Caco-2 (cell line): ENCODE results near the gene PTGES2. TPM values are rescaled to one million over a fixed set of nuclear protein-coding genes. Genes with fewer than 3 reads are reported as not detected.
"Not testable (repeated sequence)": the region's sequence is repeated elsewhere in the genome, so short reads cannot be mapped to it uniquely, and the experiment has no call there.

Source experiments
- BruUV-seq: library from RNA; stranded (reverse); fragments of 400-500 nt; replicated peaks from 2 replicates; lab custom pipeline; 2021; lab: Mats Ljungman, UMichigan
- CTCF ChIA-PET: fragments of 300-600 bp; sonication (Branson Sonifier 250); formaldehyde crosslinking; loops from one replicate; lab custom pipeline; 2022; ENCODE audit warnings: antibody characterized with exemption; lab: Charles Lee
- POLR2A ChIA-PET: fragments of 300-600 bp; sonication (Branson Sonifier 250); formaldehyde crosslinking; loops from one replicate; lab custom pipeline; 2022; ENCODE audit warnings: antibody characterized with exemption; lab: Charles Lee
- DNase-seq, 2 experiments: peaks; one replicate each; pipeline versions ENCODE4 v3.0.0 to v3.0.0-alpha.2; 2020 to 2022
- H3K27me3 ChIP-seq: replicated peaks from 2 replicates; pipeline ENCODE4 v1.6.0; 2011; ENCODE audit warnings: low read length; ENCODE audit not compliant: control insufficient read depth, insufficient read depth
- H3K36me3 ChIP-seq: 2 replicates; pipeline ENCODE4 v1.5.1; 2011; ENCODE audit warnings: low read length; ENCODE audit not compliant: control insufficient read depth, insufficient read depth
- H3K4me1 ChIP-seq: fragments of 250-450 bp; sonication (Bioruptor Pico); 2 replicates; pipeline ENCODE4 v1.5.1; 2020; ENCODE audit warnings: mild to moderate bottlenecking
- H3K4me3 ChIP-seq: 2 replicates; pipeline ENCODE4 v1.5.1; 2011; ENCODE audit warnings: low read depth, mild to moderate bottlenecking, control low read depth, low read length
- H3K9me3 ChIP-seq: fragments of 250-450 bp; sonication (Bioruptor Pico); 2 replicates; pipeline ENCODE4 v1.5.1; 2020; ENCODE audit warnings: mild to moderate bottlenecking, moderate library complexity
- H3K27ac Mint-ChIP-seq: one replicate; pipeline ENCODE4 v1.8.0; 2022; ENCODE audit warnings: mixed read lengths; ENCODE audit not compliant: unreplicated experiment
- H3K27me3 Mint-ChIP-seq: one replicate; pipeline ENCODE4 v1.8.0; 2022; ENCODE audit warnings: mixed read lengths; ENCODE audit not compliant: insufficient read depth, unreplicated experiment
- H3K36me3 Mint-ChIP-seq: one replicate; pipeline ENCODE4 v1.8.0; 2022; ENCODE audit warnings: mild to moderate bottlenecking, mixed read lengths; ENCODE audit not compliant: insufficient read depth, unreplicated experiment
- H3K4me1 Mint-ChIP-seq: one replicate; pipeline ENCODE4 v1.8.0; 2022; ENCODE audit warnings: low read depth, mixed read lengths; ENCODE audit not compliant: unreplicated experiment
- H3K4me3 Mint-ChIP-seq: one replicate; pipeline ENCODE4 v1.8.0; 2022; ENCODE audit warnings: mild to moderate bottlenecking, moderate library complexity, mixed read lengths; ENCODE audit not compliant: unreplicated experiment
- H3K9me3 Mint-ChIP-seq: one replicate; pipeline ENCODE4 v1.8.0; 2022; ENCODE audit warnings: mixed read lengths; ENCODE audit not compliant: unreplicated experiment
- CTCF ChIP-seq, 2 experiments: fragments of 200-600 bp in 1 of 2; IDR thresholded peaks; 1 replicate in 1 of 2; 2 replicates in 1 of 2; pipeline versions ENCODE4 v1.5.1 to v1.8.0; 2011 to 2022; ENCODE audit warnings: antibody characterized with exemption in 1 of 2, control low read depth in 1 of 2, inconsistent platforms in 1 of 2, low read depth in 1 of 2, low read length in 1 of 2, mild to moderate bottlenecking in 1 of 2, moderate library complexity in 1 of 2; ENCODE audit not compliant: insufficient read depth in 1 of 2, severe bottlenecking in 1 of 2, unreplicated experiment in 1 of 2
- intact Hi-C: fragments of 100-400 bp; cut with micrococcal nuclease; formaldehyde crosslinking; loops from one replicate; pipeline ENCODE4 v1.10.0; 2022; ENCODE audit not compliant: unreplicated experiment
- total RNA-seq: library from RNA; stranded (reverse); gene quantifications from 2 replicates; pipeline ENCODE4 v1.2.3, GENCODE V29; 2022

PTGES2 gene
- total RNA-seq, 1 experiment from 2014 or later = 123 TPM

- ChIA-PET POLR2A (no interaction called here), CTCF (no interaction called here)
- Mint-ChIP-seq H3K9me3 (peaks cover 1% of the 10 kb centered on the region), H3K36me3 (no peaks in the 10 kb centered on the region), H3K4me3 (no peak overlapping the region), H3K27ac (no peak overlapping the region), H3K4me1 (no peaks in the 10 kb centered on the region), H3K27me3 (no peaks in the 10 kb centered on the region)
- no peaks in the 10 kb centered on the region for H3K4me1 ChIP-seq
- H3K27me3 ChIP-seq = no peaks in the 10 kb centered on the region
- no peak overlapping the region for H3K4me3 ChIP-seq
- no peaks in the 10 kb centered on the region for H3K9me3 ChIP-seq
- no peak for DNase-seq
- intact Hi-C loops = no loop called here
- no peak for TF ChIP-seq CTCF (IDR thresholded peaks at IDR 0.05; ENCODE audit: insufficient read depth in 1 of 2, low read depth in 1 of 2, low read length in 1 of 2, severe bottlenecking in 1 of 2, unreplicated experiment in 1 of 2)
- BruUV-seq = no TSS peak
- no peaks in the 10 kb centered on the region for H3K36me3 ChIP-seq
These were observed 12.1 kb upstream of the PTGES2 start for GRCh38 chr9:128139621-128140020.

- no peak overlapping the region for H3K4me3 ChIP-seq
- no peaks in the 10 kb centered on the region for H3K27me3 ChIP-seq
- no peak overlapping the region for H3K4me3 Mint-ChIP-seq
- H3K36me3 ChIP-seq = no peaks in the 10 kb centered on the region
- intact Hi-C loops = no loop called here
- no TSS peak for BruUV-seq
- no peaks in the 10 kb centered on the region for H3K27me3 Mint-ChIP-seq
- no peak for DNase-seq
- H3K9me3 Mint-ChIP-seq = peaks cover 14% of the 10 kb centered on the region
- TF ChIP-seq CTCF (IDR thresholded peaks at IDR 0.05; ENCODE audit: insufficient read depth in 1 of 2, low read depth in 1 of 2, low read length in 1 of 2, severe bottlenecking in 1 of 2, unreplicated experiment in 1 of 2) = no peak
- no peaks in the 10 kb centered on the region for H3K9me3 ChIP-seq
- no peaks in the 10 kb centered on the region for H3K36me3 Mint-ChIP-seq
- no peaks in the 10 kb centered on the region for H3K4me1 Mint-ChIP-seq
- POLR2A ChIA-PET = no interaction called here
- CTCF ChIA-PET = no interaction called here
- H3K4me1 ChIP-seq = no peaks in the 10 kb centered on the region
- no peak overlapping the region for H3K27ac Mint-ChIP-seq
These were observed 10.5 kb upstream of the PTGES2 start for GRCh38 chr9:128138001-128138400.

GRCh38 chr9:128136816-128137793 is 9.6 kb upstream of the PTGES2 start:
- BruUV-seq = no TSS peak
- Mint-ChIP-seq H3K4me1 (no peaks in the 10 kb centered on the region), H3K27me3 (no peaks in the 10 kb centered on the region), H3K27ac (no peak overlapping the region), H3K9me3 (peaks cover 14% of the 10 kb centered on the region), H3K4me3 (no peak overlapping the region), H3K36me3 (no peaks in the 10 kb centered on the region)
- ChIA-PET POLR2A (no interaction called here), CTCF (interaction anchor here (1.3 kb wide), 1 partner anchor 19 kb away, joined by 3 read pairs; no protein-coding TSS in a partner anchor)
- no peaks in the 10 kb centered on the region for H3K36me3 ChIP-seq
- H3K4me3 ChIP-seq = no peak overlapping the region
- TF ChIP-seq CTCF (IDR thresholded peaks at IDR 0.05; ENCODE audit: insufficient read depth in 1 of 2, low read depth in 1 of 2, low read length in 1 of 2, severe bottlenecking in 1 of 2, unreplicated experiment in 1 of 2) = no peak
- H3K9me3 ChIP-seq = no peaks in the 10 kb centered on the region
- peak in 1 of 2 experiments; percentile 14 for DNase-seq
- no peaks in the 10 kb centered on the region for H3K4me1 ChIP-seq
- intact Hi-C loops = no loop called here
- H3K27me3 ChIP-seq = no peaks in the 10 kb centered on the region

GRCh38 chr9:128135561-128135960 is 8.0 kb upstream of the PTGES2 start:
- H3K4me1 Mint-ChIP-seq, H3K36me3 Mint-ChIP-seq, CTCF ChIA-PET, POLR2A ChIA-PET, H3K4me3 Mint-ChIP-seq, H3K27me3 Mint-ChIP-seq, DNase-seq, H3K27ac Mint-ChIP-seq, BruUV-seq, H3K36me3 ChIP-seq, intact Hi-C loops, H3K4me1 ChIP-seq, H3K4me3 ChIP-seq, H3K27me3 ChIP-seq, H3K9me3 ChIP-seq: not testable (repeated sequence)
- H3K9me3 Mint-ChIP-seq = peaks cover 14% of the 10 kb centered on the region

- H3K9me3 ChIP-seq, H3K27me3 ChIP-seq, H3K4me3 ChIP-seq, intact Hi-C loops, POLR2A ChIA-PET, H3K4me3 Mint-ChIP-seq, CTCF ChIA-PET, H3K4me1 Mint-ChIP-seq, BruUV-seq, H3K27ac Mint-ChIP-seq, DNase-seq, H3K27me3 Mint-ChIP-seq, H3K36me3 ChIP-seq, H3K4me1 ChIP-seq: not testable (repeated sequence)
- H3K9me3 Mint-ChIP-seq = peaks cover 14% of the 10 kb centered on the region
- peaks cover 13% of the 10 kb centered on the region for H3K36me3 Mint-ChIP-seq
These were observed 4.6 kb upstream of the PTGES2 start for GRCh38 chr9:128132139-128132538.
